ENCODE measurements around the gene TCF7.

The TCF7 gene

DNA sequence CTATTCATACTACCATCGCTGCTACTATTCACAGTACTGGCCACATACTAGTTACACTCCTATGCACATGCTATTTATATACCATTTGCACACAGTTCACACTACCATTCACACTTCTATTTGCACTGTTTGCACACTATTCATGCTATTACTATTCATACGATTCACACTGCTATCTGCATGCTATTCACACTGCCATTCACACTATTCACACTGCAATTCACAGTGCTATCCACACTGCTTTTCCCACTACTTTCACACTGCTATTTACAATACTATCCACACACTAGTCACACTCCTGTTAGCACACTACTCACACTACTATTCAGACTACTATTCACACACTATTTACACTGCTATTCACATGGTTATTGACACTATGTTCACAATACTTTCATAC, 39.4 kb upstream of the TCF7 start:
- TF ChIP-seq, protein P1, sequence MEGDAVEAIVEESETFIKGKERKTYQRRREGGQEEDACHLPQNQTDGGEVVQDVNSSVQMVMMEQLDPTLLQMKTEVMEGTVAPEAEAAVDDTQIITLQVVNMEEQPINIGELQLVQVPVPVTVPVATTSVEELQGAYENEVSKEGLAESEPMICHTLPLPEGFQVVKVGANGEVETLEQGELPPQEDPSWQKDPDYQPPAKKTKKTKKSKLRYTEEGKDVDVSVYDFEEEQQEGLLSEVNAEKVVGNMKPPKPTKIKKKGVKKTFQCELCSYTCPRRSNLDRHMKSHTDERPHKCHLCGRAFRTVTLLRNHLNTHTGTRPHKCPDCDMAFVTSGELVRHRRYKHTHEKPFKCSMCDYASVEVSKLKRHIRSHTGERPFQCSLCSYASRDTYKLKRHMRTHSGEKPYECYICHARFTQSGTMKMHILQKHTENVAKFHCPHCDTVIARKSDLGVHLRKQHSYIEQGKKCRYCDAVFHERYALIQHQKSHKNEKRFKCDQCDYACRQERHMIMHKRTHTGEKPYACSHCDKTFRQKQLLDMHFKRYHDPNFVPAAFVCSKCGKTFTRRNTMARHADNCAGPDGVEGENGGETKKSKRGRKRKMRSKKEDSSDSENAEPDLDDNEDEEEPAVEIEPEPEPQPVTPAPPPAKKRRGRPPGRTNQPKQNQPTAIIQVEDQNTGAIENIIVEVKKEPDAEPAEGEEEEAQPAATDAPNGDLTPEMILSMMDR (IDR thresholded peaks at IDR 0.05; ENCODE audit: low read depth, low read length, missing control alignments) = no peak
- H3K4me3 ChIP-seq (replicated peaks; ENCODE audit: low read depth, low read length) = no peak overlapping the region
- no peak for DNase-seq (ENCODE audit: extremely low read depth, low read depth)

DNA sequence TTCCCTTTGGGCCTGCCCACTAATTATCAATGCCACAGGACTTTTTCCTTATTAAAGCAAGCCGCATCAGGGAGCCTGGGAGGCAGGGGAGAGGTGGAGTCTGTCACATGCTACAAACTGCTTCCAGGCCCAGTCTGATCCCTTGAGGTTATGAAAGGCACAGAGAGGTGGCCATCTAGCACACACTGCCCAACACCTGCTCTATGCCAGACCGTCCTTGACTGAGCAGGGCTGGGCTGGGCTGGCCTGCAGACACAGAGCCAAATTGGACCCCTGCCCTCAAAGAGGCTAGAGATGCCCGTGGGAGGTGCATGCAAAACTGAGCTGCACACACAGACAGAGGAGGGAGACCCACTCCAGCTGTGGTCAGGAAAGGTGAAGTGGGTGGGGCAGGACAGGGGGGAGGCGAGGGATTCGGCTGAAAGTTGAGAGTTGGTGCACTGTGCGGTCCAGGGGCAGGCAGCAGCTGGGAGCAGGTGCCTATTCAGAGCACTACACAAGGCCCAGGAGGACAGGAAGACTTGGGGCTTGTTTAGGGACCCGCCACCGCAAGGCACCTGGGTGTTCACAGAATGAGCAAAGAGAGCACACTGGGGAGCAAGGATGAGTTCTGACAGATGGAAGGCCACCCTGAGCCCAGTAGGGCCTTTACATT, 36.4 kb upstream of the TCF7 start:
- TF ChIP-seq, protein P1 (IDR thresholded peaks at IDR 0.05; ENCODE audit: low read depth, low read length, missing control alignments) = no peak
- DNase-seq (ENCODE audit: extremely low read depth, low read depth) = no peak
- H3K4me3 ChIP-seq (replicated peaks; ENCODE audit: low read depth, low read length) = no peak overlapping the region

DNA sequence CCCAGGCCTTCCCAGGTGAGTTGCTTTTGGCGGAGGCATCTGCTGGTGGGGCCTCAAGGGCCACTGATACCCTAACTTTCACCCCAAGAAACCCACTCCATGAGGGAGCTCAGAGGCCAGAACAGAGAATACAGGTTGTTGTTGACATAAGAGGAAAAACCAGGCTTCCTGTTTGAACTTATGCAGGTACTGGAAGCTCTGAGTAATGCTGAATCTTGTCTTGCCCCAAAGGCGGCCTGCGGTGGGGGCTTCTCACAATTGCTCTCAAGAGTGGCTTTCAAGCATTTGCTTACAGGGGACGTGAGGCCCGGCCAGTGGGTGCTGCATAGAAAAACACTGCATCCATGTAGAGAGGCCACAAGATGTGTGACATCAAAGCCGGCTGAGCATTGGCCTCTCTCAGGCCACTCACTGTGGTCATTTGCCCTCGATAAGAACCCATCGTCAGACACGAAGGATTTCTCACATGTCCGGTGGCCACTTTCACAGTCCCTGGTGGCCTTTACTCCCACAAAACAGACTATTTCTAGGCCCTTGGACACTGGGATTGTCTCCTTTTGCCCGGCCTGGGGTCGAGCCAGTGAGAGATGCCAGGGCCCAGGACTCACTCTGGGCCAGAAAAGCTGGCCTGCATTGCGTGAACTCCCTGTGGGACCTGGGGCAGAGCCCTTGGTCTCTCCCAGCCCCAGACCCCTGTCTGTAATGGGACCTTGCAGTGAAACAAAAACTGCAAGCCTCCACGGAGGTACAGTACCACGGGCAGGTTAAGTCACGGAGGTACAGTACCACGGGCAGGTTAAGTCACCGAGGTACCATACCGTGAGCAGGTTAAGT, 34.5 kb upstream of the TCF7 start:
- no peak for DNase-seq (ENCODE audit: extremely low read depth, low read depth)
- H3K4me3 ChIP-seq (replicated peaks; ENCODE audit: low read depth, low read length) = no peak overlapping the region
- TF ChIP-seq, protein P1 (IDR thresholded peaks at IDR 0.05; ENCODE audit: low read depth, low read length, missing control alignments) = no peak

DNA sequence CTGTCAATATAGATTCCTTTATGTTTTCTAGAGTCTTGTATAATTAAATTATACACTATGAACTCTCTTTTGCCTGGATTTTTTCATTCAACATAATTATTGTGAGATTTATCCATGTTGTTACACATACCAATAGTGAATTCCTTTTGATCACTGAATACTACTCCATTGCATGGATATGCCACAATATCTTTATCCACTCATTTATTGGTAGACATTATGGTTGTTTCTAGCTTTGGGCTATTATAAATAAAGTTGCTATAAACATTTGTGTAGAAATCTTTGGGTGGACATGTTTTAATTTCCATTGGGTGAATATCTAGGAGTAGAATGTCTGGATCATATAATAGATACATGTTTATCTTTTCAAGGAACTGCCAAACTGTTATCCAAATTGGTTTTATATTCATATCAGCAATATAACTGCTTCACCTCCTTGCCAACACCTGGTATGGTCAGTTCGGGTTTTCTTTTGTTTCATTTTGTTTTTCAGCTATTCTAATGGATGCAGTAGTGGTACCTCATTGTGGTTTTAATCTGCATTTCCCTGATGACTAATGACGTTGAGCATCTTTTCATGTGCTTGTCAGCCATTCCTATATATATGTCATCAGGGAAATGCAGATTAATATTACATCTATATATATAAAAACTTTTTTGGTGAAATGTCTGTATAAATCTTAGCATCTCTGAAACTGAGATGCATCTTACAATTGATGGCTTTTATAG, 32.1 kb upstream of the TCF7 start:
- no peak for DNase-seq (ENCODE audit: extremely low read depth, low read depth)
- TF ChIP-seq, protein P1 (IDR thresholded peaks at IDR 0.05; ENCODE audit: low read depth, low read length, missing control alignments) = no peak
- H3K4me3 ChIP-seq (replicated peaks; ENCODE audit: low read depth, low read length) = no peak overlapping the region

DNA sequence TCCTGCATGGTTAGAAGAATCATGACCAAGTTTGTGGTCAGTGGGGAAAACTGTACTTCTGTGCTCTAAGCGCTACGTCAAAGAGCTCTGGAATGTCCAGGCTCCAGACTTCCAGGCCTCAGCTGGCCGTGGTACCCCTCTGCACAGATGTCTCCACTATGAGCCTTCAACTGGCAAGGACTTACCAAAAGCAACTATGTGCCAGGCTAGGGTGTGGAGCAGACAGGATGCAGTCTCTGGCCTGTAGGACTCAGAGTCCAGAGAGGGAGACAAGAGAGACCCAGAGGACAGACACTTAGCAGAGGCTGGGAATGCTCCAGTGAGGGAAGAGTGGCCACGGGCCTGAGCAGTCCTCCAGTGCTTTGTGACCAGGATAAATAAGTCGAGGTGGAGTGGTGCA, 31.0 kb upstream of the TCF7 start:
- no peak overlapping the region for H3K4me3 ChIP-seq (replicated peaks; ENCODE audit: low read depth, low read length)
- DNase-seq (ENCODE audit: extremely low read depth, low read depth) = no peak
- TF ChIP-seq, protein P1 (IDR thresholded peaks at IDR 0.05; ENCODE audit: low read depth, low read length, missing control alignments) = no peak

DNA sequence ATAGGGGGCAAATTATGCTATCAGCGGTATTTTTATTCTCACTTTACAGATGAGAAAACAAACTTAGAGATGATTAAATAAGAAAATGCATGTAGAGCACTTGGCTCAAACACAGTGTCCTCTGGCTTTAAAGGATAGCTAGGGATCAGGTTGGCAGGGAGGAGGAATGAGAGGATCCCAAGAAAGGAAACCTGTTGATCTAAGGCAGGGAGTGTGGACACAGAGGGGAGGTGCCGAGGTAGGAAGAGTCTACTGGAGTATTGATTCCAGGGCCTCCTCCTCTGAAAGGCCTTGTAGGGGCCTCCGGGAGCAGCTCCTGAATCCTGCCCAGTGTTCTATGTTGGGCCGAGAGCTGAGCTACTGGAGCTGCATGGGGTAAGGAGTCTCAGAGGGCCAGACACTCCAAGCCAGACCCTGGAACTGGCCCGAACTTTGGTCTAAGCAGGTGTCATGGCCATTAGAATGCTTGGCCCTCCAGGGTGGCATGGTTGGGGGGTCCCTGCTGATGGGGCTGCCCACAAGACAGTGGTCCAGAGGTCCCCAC, 30.4 kb upstream of the TCF7 start:
- no peak for DNase-seq (ENCODE audit: extremely low read depth, low read depth)
- H3K4me3 ChIP-seq (replicated peaks; ENCODE audit: low read depth, low read length) = no peak overlapping the region
- TF ChIP-seq, protein P1 (IDR thresholded peaks at IDR 0.05; ENCODE audit: low read depth, low read length, missing control alignments) = no peak
